HG03439 (cell line): ENCODE results near the gene GBF1.

Experiments used
- ATAC-seq: cut with Tn5 transposase; IDR thresholded peaks from one replicate; pipeline ENCODE4 v1.9.1; 2021; ENCODE audit warnings: mild to moderate bottlenecking, moderate library complexity; ENCODE audit not compliant: unreplicated experiment

The GBF1 gene

DNA sequence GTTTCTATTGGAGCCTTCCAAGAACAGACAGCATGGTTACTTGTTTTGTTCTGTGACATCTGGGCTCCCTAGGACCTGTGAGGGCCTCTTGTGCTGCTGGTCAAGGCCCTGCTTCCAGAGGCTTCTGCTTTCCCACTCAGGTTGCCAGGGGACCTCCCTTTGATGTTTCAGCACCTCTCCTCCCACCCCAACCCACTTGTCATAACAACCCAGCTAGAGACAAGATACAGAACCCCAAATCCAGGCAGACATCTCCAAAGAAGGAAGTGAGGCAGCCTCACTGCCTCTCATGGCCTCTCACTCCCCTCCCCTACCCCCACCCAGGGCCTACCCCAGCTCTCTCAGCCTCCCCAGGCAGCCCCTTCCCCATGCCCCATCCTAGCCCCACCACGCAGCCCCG is 161.5 kb downstream of the GBF1 start:
- no peak for ATAC-seq

DNA sequence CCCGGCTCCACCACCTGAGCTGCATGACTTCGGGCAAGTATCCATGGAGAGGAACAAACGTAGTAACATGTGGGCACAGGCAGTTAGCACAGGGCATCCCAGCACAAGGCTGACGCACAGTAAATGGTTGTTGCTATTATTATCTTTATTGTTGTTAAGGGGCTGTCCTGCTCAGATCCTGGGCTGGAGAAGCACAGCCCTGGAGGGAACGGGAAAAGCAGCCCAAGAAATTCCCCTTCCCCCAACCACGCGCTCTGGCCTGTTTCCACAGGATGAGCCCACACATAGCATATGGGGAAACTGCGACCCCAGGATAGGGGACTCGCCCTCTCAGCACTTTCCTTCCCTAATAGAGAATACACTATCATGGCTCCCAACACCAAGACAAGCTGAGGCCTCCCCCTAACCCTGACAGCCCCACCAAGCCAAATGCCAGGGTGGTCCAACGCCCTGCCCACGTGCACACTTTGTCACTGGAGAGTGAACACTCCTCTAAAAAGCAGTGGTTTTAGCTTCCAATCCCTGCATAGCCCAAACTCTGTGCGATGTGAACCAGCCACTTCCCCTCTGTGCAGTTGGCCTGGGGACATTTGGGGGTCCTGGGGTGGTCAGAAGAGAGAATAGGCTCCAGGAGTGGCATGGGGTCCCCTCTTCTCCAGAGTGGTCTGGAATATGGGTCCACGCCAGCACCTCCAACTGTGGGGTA is 162.2 kb downstream of the GBF1 start:
- no peak for ATAC-seq

DNA sequence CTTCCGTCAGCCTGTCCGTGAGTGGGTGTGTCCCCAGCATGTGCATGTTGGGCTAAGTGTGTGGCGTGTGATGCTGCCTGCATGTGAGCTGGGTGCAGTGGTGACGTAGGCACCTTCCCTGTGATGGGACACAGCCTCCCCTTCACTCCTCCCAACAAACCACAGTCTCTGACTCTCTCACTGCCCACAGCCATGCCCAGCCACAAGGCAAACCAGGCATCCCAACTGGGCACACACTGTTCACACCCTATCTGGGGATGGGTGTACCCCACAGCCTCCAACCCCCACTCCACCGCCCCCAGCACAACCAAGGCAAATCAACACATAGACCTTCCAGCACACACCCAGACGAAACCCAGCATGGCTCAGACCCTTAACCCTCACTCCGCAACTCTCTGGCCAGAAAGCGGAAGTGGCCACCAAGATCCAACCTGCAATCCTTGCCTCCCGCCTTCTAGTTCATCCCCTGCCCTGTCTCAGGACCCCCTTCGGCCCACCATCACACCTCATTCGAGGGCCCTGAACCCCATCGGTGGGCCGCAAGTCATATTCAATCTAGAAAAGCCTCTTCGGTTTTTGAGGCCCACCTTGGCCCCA is 162.9 kb downstream of the GBF1 start:
- no peak for ATAC-seq

DNA sequence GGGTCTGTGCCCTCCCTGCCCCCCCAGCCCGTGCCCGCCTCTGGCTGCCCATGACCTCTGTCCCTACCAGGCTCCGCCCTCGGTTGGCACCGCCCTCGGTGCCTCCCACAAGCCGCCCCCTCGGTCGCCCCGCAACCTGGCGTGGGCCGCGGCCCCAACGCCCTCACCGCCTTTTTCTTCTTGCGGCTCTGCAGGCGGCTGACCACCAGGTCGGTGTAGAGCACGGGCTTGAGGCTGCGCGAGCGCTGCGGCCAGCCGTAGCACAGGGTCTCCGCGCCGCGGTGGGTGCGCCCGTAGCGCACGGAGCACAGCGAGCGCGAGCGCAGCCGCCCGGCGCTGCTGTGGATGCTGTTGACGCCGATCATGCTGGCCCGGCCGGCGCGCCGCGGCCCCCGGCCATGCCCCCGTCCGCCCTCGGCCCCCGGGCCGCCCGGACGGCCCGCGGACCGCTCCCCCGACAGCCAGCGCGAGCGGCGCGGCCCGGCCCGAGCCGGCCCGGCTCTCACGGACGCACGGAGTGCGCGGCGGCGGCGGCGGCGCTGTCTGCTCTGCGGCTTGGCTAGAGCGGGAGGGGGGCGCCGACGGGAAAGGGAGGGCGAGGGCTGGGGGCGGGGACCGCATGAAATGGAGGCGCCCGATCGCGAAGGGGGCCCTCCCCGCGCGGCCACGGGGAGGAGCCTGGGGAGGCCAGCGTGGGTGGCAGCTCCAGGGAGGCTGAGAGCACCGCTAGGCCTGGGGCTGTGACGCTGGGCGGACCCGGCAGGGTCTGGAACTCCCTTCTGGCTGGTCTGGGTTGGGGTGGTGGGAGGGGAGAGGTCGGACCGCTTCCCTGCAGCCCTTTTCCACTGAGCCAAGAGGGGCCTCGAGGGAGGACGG is 163.6 kb downstream of the GBF1 start:
- no peak for ATAC-seq

DNA sequence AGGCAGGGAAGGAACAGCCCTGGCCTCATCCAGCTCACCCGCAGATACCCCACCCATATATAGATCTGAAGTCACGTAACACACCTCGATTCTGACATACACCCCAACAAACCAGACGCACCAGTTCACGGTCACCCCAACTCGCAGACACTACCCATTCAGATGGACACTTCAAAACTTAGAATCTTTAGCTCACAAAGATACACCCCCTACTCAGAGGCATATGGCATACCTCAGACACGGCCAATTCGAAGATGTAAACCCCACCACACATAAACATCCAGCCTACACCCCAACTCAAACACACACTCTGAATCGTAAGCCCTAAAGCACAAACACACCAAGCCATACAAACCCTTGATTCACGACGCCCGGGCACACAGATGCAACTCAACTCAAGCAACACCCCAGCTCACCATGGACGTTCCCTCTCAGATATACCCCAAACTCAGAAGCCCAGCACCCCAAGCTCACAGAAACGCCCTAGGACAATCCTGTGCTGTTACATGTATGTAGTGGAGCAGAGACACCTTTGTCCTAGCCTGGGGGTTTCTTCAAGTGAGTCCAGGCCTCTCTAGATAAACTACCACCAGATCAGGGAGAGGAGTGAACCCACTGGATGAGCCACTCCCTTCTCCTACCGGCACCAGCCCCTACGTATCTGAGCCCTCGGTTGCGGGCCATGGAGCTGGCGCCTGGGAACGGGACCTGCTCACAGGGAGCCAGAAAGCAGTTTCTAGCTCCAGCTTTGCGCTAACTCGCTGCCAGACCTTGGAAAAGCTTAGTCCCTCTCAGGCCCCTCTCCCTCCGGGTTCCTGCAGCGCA is 164.5 kb downstream of the GBF1 start:
- ATAC-seq: no peak

DNA sequence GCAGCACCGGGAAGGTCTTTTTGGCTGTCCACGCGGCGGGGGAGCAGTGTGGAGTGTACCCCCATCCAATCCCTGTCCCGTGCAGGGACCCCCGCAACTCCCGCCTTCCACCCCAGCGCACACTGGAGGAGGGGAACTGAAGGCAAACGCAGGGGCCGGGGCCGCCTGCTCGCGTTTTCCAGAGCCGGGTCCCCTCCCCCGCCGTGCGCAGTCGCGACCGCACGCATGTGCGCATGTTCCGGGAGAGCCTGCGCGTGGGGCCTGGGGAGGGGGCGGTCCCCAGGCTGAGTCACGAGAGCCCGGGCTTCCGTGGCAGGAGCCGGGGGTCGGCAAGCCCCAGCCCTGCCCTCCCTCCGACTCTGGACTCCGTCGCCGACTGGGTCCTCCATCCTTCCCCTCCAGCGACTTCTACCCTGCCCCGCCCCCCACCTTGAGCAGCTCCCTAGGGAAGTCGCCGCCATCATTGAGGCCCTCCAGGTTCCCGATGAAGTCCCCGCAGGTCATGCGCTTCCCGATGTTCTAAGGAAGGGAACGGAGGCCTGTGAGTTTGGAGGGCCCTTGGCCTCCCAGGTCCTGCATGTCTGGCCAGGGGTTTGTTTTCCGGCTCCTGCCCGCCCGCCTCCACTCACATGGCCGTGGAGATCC is 165.2 kb downstream of the GBF1 start:
- ATAC-seq: no peak

DNA sequence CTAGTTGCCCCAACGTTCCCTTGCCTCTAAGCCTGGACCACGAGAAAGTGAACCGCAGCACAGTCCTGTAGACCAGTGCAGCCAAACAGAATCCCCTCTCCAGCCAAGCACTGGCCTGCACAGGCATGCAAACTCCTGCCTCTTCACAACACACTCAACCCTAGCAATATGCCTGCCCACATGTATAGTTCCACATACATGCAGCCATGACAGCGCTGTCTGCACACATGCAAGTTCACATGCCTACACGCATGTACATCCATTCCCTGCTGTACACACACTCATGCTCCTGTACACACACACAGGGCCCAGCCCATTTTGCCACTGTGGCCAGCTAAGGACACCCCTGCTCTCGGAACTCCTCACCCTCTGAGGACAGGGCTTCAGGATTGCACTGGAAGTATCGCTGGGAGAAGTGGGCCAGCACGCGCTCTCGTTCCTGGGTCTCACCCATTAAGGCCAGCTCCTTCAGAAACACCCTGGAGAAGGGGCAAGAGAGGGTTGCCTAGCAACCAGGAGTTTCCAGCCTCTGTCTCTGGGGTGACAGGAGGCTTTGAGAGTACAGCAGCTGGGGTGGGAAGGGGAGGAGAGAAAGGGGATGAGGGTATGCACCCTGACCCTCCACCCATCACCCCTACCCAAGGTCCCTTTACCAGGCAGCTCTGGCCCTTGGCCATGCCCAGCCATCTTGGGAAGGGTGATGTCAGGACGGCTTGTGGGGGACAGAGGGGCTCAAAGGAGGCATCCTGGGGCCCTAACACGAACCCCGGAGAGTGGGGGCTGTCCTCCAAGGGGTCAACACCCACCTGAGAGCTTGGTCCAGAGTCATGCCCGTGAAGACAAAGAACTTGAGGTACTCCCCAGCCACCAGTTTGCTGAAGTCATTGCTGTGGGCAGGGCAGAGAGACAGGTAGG is 166.3 kb downstream of the GBF1 start:
- ATAC-seq: no peak

DNA sequence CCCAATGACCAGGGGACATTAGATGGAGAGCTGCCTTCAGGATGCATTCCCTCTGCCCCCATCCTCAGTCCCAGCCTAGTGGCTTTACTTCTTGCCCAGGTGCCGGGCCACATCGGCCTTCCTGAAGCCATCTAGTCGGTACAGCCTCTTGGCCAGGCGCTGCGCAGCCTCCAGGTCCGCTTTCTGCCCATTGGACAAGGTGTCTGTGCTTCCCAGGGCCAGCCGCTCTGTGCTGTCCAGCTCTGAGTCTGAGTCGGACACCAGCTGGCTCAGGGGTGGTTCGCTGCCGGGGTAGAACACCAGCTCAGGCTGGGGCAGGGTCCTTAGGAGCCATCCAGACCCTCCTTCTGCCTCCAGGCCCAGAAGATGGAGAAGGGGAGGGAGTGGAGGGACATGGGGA is 167.0 kb downstream of the GBF1 start:
- no peak for ATAC-seq

DNA sequence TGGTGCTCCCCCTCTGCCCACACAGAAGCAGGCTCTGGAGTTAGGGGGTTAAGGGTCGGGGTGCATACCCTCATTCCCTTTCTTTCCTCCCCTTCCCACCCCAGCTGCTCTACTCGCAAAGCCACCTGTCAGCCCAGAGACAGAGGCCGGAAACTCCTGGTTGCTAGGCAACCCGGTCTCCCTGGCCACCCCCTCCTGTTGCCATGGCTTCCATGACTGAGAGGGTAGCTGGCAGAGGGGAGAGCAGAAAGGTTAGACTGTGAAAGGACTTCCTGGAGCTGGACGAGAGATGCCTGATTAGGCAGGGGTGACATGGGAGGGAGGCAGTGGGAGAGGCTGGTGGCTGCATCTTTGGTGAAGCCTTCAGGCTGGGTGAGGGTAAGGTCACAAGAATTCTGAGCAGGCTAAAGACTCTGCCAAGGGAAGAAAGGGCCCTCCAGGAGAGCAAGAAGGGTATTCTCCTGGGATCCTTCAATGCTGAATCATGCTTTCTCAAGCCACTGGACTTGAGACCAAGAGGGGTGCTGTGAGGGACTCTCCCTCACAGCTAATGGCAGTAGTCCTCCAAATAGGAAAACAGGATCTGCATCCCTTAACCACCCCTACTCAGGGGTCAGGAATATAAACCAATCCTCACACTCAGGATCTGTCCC is 167.8 kb downstream of the GBF1 start:
- no peak for ATAC-seq

DNA sequence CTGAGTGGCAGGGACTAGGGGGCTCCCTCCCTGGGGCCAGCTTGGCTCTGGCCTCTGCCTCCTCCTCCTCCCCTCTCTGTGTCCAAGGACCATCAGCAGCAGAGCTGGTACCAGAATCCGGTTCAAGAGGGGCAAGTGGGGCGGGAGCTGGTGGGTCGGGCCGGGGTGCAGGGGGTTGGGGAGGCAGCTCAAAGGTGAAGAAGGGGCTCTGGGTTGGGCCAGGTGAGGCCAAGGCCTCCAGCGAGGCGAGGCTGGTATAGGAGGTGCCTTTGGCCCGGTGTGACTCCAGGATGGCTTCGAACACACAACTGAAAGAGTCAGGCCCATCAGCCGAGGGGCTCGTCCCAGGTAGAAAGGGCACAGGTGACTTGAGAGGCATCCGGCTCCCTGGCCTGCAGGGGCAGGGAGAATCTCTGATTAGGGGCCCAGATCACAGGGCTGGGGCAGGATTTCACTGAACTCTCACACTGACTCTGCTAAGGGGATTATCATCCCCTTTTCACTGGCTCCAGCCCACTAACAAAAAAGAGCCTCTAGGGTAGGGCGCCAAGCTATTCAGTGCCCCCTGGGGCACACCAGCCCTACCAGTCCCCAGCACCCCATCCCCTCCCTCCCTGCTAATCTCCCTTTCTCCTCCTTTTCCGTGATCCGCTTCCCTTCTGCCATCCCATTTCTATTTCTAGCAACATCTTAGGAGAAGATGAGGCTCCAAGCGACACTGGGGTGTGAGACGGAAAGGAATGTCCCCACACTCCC is 168.7 kb downstream of the GBF1 start:
- ATAC-seq: no peak

DNA sequence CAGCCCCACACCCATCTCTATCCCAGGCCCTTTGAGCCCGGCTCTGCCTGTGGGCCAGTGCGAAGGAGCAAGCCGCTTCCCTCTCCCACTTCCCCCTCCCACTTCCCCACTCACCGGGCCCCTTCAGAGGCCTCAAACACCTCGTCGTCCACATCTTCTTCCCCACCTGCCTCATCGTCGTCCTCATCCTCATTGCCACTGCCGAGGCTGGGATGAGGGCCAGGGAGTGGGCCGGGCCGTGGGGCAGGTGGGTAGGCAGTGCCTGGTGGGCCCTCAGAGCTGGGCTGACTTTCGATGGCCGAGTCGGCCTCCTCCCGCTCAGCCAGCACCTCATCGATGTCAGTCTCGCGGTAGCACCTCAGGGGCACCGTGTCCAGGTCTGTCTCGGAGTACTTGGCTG is 169.4 kb downstream of the GBF1 start:
- no peak for ATAC-seq

DNA sequence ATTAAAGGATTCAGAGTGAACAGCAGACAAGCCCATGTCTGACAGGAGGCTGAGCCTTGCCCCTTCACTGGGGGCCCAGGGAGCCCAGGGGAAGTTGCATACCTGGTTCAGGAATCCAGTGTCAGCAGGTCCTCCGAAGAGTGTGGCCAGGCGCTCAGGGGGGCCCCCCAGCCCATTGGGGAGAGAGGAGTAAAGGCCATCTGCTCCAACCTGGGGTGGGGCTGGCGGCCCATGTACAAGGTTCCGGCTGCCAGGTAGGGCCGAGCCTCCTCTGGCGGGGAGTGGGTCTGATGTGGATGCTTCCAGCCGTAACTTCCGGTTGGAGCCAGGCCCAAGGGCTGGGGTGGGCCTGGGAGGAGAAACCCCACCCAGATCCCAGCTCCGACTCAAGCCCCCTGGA is 171.0 kb downstream of the GBF1 start:
- no peak for ATAC-seq

DNA sequence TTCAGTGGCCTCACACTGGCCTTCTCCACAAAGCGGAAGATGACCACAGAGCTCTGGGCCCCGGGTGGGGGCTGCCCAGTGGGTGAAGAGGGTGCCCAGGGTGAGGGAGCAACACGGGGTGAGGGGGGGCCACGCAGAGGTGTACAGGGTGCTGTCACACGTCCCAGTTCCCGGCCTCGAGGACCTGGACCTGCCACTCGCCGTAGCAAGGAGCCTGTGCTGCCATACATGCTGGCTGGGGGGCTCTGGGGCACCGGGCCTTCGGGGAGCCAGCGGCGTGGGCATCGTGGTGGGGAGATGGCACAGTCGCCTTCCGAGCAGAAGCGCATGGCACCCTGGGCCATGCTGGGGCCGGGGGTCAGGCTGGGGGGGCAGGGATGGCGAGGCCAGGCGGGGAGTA is 171.4 kb downstream of the GBF1 start:
- no peak for ATAC-seq

DNA sequence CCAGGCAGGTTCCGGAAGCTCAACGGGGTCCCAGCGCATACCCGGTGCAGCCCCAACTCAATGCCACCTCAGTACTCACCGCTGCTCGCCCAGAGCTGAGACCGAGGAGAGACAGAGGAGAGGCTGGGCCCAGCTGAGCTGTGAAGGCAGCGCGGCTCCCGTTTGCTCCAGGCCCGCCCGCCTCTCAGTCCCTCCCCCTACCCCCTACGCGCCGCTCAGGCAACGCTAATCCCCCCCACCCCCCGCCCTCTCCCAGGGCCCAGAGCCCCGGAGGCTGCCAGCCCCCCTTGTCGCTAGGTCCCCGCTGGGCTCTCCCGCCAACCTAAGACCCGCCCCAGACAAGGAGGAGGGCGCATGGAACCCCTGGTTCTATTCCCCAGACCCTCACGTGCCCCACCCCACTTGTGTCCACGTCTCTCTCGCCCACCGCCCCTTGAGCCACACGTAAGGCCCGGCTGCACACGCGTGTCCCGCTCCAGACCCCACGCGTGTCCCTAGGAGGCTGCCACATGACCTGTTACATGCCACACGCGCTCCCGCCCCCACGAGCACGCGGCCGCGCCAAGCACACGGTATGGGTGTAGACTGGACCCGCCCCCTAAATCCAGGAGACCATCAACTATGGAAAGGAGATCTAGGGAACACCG is 173.4 kb downstream of the GBF1 start, which contains the start of gene PSD:
TSS of gene PSD (minus strand) at position 164 of the 647 bp plus-strand sequence. CDS start 1,747 bp downstream, outside the sequence.
- no peak for ATAC-seq

DNA sequence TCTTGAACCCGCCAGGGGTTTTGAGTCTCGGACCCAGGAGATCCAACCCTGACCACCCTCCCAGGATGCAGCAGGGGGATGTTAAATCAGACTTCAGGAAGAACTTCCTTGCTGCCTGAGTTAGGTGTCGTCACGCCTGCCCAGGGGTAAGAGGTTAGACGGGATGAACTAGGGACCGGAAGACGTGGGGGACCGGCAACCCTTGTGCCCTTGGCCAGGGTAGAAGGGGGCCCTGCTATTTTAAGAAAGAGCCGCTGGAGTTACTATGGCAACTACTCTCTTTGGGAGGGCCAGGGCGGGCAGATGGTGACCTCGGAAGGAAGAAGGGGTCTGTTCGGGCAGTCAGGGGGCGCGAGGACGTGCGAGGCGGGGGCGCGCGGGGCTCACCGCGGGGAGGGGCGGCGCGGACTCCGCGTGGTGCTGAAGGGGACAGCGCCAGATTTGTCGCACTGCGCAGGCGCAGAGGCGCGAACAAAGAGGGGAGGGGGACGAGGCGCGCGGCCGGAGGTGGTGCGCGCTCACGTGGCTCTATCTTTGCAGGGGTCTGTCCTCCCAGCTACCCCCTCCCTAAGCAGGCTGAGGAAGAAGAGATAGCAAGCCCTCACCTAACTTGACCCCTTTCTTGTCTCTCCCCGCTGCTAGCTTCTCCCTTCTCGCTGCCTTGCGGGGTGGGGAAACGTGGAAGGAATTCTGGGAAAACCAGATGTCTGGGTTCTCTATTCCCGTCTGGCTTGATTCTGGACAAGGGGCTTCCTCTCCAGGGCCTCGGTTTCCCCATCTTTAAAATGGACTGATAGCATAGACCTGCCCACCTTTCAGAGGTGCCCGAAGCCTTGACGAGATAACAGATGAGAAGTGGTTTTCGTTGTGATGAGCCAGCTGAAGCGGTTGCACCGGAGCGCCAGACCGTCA is 174.2 kb downstream of the GBF1 start:
- no peak for ATAC-seq

DNA sequence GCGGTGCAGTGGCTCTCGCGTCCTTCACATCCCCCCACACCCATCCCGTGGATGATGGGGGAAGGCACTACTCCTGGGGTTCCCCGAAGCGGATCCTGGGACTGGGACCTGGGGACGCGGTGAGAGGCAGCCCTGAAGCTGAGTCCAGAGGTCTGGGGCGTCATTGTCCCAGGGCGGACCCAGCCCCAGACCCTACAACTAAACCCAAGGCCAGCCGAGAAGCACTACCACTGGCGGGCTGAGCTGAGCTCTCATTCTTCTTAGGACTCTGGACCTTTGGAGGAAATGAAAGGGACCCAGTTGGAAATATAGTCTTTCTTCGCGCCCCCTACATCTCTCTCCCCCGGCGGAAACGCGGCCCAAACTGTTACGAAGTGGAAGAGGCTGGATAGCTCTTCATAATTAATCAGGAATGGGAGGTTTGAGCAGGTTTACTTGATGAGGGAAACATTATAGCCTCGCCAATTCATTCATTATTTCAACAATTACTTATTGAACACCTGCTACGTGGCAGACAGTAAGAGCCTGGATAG is 174.9 kb downstream of the GBF1 start:
- ATAC-seq: no peak
